ENCODE results near the gene TCN1. TPM values are rescaled to one million over a fixed set of nuclear protein-coding genes. Genes with fewer than 3 reads are reported as not detected.

Gene TCN1
- total and polyA plus RNA-seq, 2 of the 8 experiments (the other 6 are each of a cell fraction or from before 2014, with no cell fraction given): not detected

- Histone ChIP-seq H3K79me1 (ENCODE audit: low read depth, low read length) (no peaks in the 10 kb centered on the region), H4K20me1 (replicated peaks in 1 of 2; ENCODE audit: control insufficient read depth in 1 of 2, insufficient read depth in 2 of 2, low read length in 2 of 2) (no peaks in the 10 kb centered on the region), H4K5ac (ENCODE audit: insufficient read length, low read depth, low read length) (no peak overlapping the region), H2AK5ac (ENCODE audit: low read depth, low read length) (no peak overlapping the region), H3K27ac (ENCODE audit: low read depth, low read length) (no peak overlapping the region), H3K9me3 (ENCODE audit: insufficient read depth in 2 of 2, low read depth in 1 of 2, low read length in 1 of 2) (no peaks in the 10 kb centered on the region), H3K79me2 (ENCODE audit: control insufficient read depth in 1 of 2, insufficient read depth in 2 of 2, low read length in 2 of 2) (no peaks in the 10 kb centered on the region), H2BK120ac (replicated peaks; ENCODE audit: low read depth, low read length) (no peak overlapping the region), H3K14ac (ENCODE audit: insufficient read length) (no peak overlapping the region), H2AFZ (ENCODE audit: low read length) (no peak overlapping the region), H3K23ac (ENCODE audit: insufficient read length) (no peak overlapping the region), H2BK12ac (ENCODE audit: low read depth, low read length) (no peak overlapping the region), H3K4me1 (replicated peaks in 1 of 4; ENCODE audit: control insufficient read depth in 3 of 4, insufficient read depth in 4 of 4, low read length in 3 of 4) (peaks cover 0 to 5% (median 0%) of the 10 kb centered on the region in 4 experiments; a peak in 2 of 7 replicates), H2BK20ac (ENCODE audit: low read length) (no peak overlapping the region), H3K27me3 (replicated peaks in 1 of 4; ENCODE audit: control insufficient read depth in 3 of 4, extremely low read depth in 1 of 4, insufficient read depth in 3 of 4, low read length in 3 of 4) (no peaks in the 10 kb centered on the region), H3K56ac (replicated peaks; ENCODE audit: insufficient read length, low read depth, low read length) (no peak overlapping the region), H3K9ac (replicated peaks in 1 of 4; ENCODE audit: extremely low read depth in 1 of 4, low read depth in 3 of 4, low read length in 3 of 4) (no peak overlapping the region), H4K91ac (replicated peaks; ENCODE audit: insufficient read length, low read length) (no peak overlapping the region), H3K23me2 (ENCODE audit: low read depth, low read length) (no peaks in the 10 kb centered on the region; the same call in 1 of the 2 replicates), H2BK5ac (ENCODE audit: low read depth, low read length) (no peak overlapping the region), H2BK15ac (ENCODE audit: low read length) (no peak overlapping the region), H4K8ac (ENCODE audit: extremely low read depth, insufficient read depth, low read length) (no peak overlapping the region), H3K4ac (replicated peaks; ENCODE audit: insufficient read length, low read depth, low read length) (no peak overlapping the region), H3K4me2 (ENCODE audit: insufficient read depth in 1 of 2, low read depth in 2 of 2, low read length in 2 of 2) (no peak overlapping the region), H3K36me3 (ENCODE audit: control insufficient read depth in 2 of 4, insufficient read depth in 4 of 4, low read length in 3 of 4) (no peaks in the 10 kb centered on the region), H3K4me3 (ENCODE audit: extremely low read depth in 1 of 4, insufficient read depth in 2 of 4, low read depth in 3 of 4, low read length in 4 of 4) (no peak overlapping the region), H3K18ac (ENCODE audit: extremely low read depth, low read length) (no peak overlapping the region)
- CTCF ChIA-PET (ENCODE audit: partially characterized antibody): interaction anchor here (0.6 to 2.8 kb wide), 15 partner anchors 11 to 428 kb away, joined by 3 to 13 read pairs (median 3); partner anchors contain the start of gene CBLIF
- POLR2A ChIA-PET (ENCODE audit: partially characterized antibody): no interaction called here
- WGBS, 2 experiments (ENCODE audit: extremely low coverage in 1 of 2, insufficient coverage in 1 of 2, insufficient read length in 1 of 2, insufficient replicate concordance in 2 of 2, low coverage in 1 of 2, low lambda C conversion rate in 2 of 2, missing lambda C conversion rate in 1 of 2): 61% methylated on average over 9 of the region's 9 CpGs; no CpG with 5 or more reads in 1 of the 2 experiments
- FAIRE-seq (peak; percentile 48), DNase-seq (ENCODE audit: low read depth in 1 of 2, low spot score in 2 of 2) (no peak)
- peak; percentile 11 to 63 (median 62) for TF ChIP-seq CTCF (IDR thresholded peaks at IDR 0.05; ENCODE audit: control extremely low read depth in 1 of 3, insufficient read depth in 1 of 3, low read depth in 1 of 3, low read length in 3 of 3)
- TF ChIP-seq RAD21 (IDR thresholded peaks at IDR 0.05 in 1 of 2, conservative IDR thresholded peaks at IDR 0.05 in 1 of 2; ENCODE audit: low read depth in 2 of 2, low read length in 2 of 2): peak; percentile 81 to 86
- TF ChIP-seq PHF8 (conservative IDR thresholded peaks at IDR 0.05; ENCODE audit: low read depth, low read length): no peak
- peak; percentile 85 for TF ChIP-seq CEBPB (IDR thresholded peaks at IDR 0.05; ENCODE audit: low read depth, low read length)
These were observed 43.2 kb downstream of the TCN1 start for GRCh38 chr11:59822989-59823566.

Measured in H1 (cell line).